Measurements from ENCODE around the gene CEACAM19. TPM values are rescaled to one million over a fixed set of nuclear protein-coding genes. Genes with fewer than 3 reads are reported as not detected.

CEACAM19 gene
- total and polyA plus RNA-seq, 2 of the 13 experiments (the other 11 are each of a cell fraction or from before 2014, with no cell fraction given), result 1.3 to 4.0 TPM

DNA sequence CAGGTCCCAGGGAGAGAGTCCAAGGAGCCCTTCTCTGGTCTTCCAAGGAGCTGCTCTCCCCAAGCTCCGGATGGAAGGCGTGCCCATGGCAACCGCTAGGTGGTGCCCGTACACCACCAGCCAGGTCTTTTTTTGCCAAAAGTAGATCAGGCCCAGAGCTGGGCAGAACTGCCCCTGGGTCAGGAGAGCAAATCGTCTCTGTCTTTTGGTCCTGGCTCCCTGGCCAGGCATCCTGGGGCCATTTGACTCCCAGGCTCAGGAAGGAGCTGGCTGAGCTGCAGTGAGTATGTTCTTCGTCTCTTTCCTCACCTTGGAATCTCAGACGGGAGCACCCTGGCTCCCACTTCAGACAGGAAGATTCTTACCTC lies 52.7 kb downstream of the CEACAM19 start:
- Histone ChIP-seq H3K9ac (ENCODE audit: insufficient read depth, low read depth, low read length) (no peak overlapping the region), H3K4me1 (ENCODE audit: insufficient read depth, low read length) (peaks cover 90% of the 10 kb centered on the region), H3K27me3 (ENCODE audit: control insufficient read depth in 1 of 2, insufficient read depth in 2 of 2, low read length in 2 of 2) (no peaks in the 10 kb centered on the region), H3K27ac (ENCODE audit: extremely low read length, insufficient read depth, low read length) (no peak overlapping the region), H3K9me3 (ENCODE audit: low read length) (no peaks in the 10 kb centered on the region), H2AFZ (ENCODE audit: low read length) (no peak overlapping the region), H3K4me2 (ENCODE audit: low read depth, low read length) (peak overlapping the region; percentile 87), H3K36me3 (replicated peaks in 1 of 2; ENCODE audit: control insufficient read depth in 1 of 2, insufficient read depth in 2 of 2, low read length in 2 of 2) (no peaks in the 10 kb centered on the region), H3K4me3 (replicated peaks in 1 of 3; ENCODE audit: insufficient read depth in 1 of 3, low read depth in 2 of 3, low read length in 3 of 3) (peak overlapping the region in 2 of 3 experiments; percentile 11 to 61; a peak in 2 of 6 replicates), H3K79me2 (ENCODE audit: insufficient read depth, low read length) (no peaks in the 10 kb centered on the region), H4K20me1 (ENCODE audit: insufficient read depth, low read length) (no peaks in the 10 kb centered on the region)
- BruUV-seq (replicated peaks), result TSS peak; percentile 55
- DNase-seq (ENCODE audit: low spot score) (peak; percentile 64), ATAC-seq (peak; percentile 71), FAIRE-seq (peak; percentile 8)
- in situ Hi-C loops (cut with HindIII; ENCODE audit: extremely low pct_ligation_motif_present, low pct_unique_long_range_greater_than_20kb), result loop anchor here (5.0 kb wide), 2 partner anchors 33 to 37 kb away; no protein-coding TSS in a partner anchor
- intact Hi-C loops (cut with micrococcal nuclease; ENCODE audit: unreplicated experiment), result loop anchor here (1.0 kb wide), 1 partner anchor 46 kb away; no protein-coding TSS in a partner anchor
- 2% methylated on average over 6 of the region's 7 CpGs for WGBS (ENCODE audit: low lambda C conversion rate)
- CTCF ChIA-PET (ENCODE audit: low intra/inter-chr PET ratio, low total read pairs), result interaction anchor here (0.8 to 3.5 kb wide), 5 partner anchors 14 to 153 kb away, joined by 3 to 50 read pairs (median 4); no protein-coding TSS in a partner anchor
- POLR2A ChIA-PET, result interaction anchor here (0.8 to 4.5 kb wide), 16 partner anchors 9 to 120 kb away, joined by 3 to 45 read pairs (median 4); partner anchors contain the start of gene CBLC
- TF ChIP-seq, protein P1, sequence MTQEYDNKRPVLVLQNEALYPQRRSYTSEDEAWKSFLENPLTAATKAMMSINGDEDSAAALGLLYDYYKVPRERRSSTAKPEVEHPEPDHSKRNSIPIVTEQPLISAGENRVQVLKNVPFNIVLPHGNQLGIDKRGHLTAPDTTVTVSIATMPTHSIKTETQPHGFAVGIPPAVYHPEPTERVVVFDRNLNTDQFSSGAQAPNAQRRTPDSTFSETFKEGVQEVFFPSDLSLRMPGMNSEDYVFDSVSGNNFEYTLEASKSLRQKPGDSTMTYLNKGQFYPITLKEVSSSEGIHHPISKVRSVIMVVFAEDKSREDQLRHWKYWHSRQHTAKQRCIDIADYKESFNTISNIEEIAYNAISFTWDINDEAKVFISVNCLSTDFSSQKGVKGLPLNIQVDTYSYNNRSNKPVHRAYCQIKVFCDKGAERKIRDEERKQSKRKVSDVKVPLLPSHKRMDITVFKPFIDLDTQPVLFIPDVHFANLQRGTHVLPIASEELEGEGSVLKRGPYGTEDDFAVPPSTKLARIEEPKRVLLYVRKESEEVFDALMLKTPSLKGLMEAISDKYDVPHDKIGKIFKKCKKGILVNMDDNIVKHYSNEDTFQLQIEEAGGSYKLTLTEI (CRISPR knock-in tag; conservative IDR thresholded peaks at IDR 0.05), result no peak
- TF ChIP-seq, protein P2, sequence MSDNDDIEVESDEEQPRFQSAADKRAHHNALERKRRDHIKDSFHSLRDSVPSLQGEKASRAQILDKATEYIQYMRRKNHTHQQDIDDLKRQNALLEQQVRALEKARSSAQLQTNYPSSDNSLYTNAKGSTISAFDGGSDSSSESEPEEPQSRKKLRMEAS (IDR thresholded peaks at IDR 0.05), result no peak
- TF ChIP-seq KLF6 (CRISPR knock-in tag; IDR thresholded peaks at IDR 0.05) (0 out of 2 replicates have a peak, but pooled peaks have one; percentile 42), ZFP36L2 (CRISPR knock-in tag; IDR thresholded peaks at IDR 0.05) (no peak), KLF15 (CRISPR knock-in tag; IDR thresholded peaks at IDR 0.05; ENCODE audit: borderline replicate concordance) (peak; percentile 56; the same call in 1 of the 2 replicates), ZSCAN29 (CRISPR knock-in tag; conservative IDR thresholded peaks at IDR 0.05) (no peak), ZNF790 (CRISPR knock-in tag; IDR thresholded peaks at IDR 0.05; ENCODE audit: borderline replicate concordance) (no peak), NCOA1 (CRISPR knock-in tag; IDR thresholded peaks at IDR 0.05) (no peak), SPEN (CRISPR knock-in tag; IDR thresholded peaks at IDR 0.05; ENCODE audit: low read depth) (0 out of 2 replicates have a peak, but pooled peaks have one; percentile 44), PTBP1 (IDR thresholded peaks at IDR 0.05; ENCODE audit: low read depth, low read length, poor library complexity, severe bottlenecking) (no peak), AGO2 (optimal IDR thresholded peaks at IDR 0.05; ENCODE audit: low read depth, low read length) (no peak), ZIK1 (CRISPR knock-in tag; IDR thresholded peaks at IDR 0.05; ENCODE audit: borderline replicate concordance, low read depth) (no peak), TP53 (CRISPR knock-in tag; conservative IDR thresholded peaks at IDR 0.05) (0 out of 2 replicates have a peak, but pooled peaks have one; percentile 27), AGO1 (IDR thresholded peaks at IDR 0.05; ENCODE audit: low read depth, low read length, poor library complexity, severe bottlenecking) (no peak), KDM5B (CRISPR knock-in tag; IDR thresholded peaks at IDR 0.05; ENCODE audit: borderline replicate concordance) (peak; percentile 81)
- TF ChIP-seq, protein P3, sequence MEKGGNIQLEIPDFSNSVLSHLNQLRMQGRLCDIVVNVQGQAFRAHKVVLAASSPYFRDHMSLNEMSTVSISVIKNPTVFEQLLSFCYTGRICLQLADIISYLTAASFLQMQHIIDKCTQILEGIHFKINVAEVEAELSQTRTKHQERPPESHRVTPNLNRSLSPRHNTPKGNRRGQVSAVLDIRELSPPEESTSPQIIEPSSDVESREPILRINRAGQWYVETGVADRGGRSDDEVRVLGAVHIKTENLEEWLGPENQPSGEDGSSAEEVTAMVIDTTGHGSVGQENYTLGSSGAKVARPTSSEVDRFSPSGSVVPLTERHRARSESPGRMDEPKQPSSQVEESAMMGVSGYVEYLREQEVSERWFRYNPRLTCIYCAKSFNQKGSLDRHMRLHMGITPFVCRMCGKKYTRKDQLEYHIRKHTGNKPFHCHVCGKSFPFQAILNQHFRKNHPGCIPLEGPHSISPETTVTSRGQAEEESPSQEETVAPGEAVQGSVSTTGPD (CRISPR knock-in tag; IDR thresholded peaks at IDR 0.05), result peak; percentile 71; the same call in 1 of the 2 replicates
- TF ChIP-seq, protein P4, sequence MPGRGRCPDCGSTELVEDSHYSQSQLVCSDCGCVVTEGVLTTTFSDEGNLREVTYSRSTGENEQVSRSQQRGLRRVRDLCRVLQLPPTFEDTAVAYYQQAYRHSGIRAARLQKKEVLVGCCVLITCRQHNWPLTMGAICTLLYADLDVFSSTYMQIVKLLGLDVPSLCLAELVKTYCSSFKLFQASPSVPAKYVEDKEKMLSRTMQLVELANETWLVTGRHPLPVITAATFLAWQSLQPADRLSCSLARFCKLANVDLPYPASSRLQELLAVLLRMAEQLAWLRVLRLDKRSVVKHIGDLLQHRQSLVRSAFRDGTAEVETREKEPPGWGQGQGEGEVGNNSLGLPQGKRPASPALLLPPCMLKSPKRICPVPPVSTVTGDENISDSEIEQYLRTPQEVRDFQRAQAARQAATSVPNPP (CRISPR knock-in tag; IDR thresholded peaks at IDR 0.05), result no peak
- TF ChIP-seq, protein P5, sequence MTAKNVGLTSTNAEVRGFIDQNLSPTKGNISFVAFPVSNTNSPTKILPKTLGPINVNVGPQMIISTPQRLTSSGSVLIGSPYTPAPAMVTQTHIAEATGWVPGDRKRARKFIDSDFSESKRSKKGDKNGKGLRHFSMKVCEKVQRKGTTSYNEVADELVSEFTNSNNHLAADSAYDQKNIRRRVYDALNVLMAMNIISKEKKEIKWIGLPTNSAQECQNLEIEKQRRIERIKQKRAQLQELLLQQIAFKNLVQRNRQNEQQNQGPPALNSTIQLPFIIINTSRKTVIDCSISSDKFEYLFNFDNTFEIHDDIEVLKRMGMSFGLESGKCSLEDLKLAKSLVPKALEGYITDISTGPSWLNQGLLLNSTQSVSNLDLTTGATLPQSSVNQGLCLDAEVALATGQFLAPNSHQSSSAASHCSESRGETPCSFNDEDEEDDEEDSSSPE (CRISPR knock-in tag; IDR thresholded peaks at IDR 0.05), result no peak
